NCI-H2171 treated with DMSO at 0.1 percent for 48 hours (cell line): ENCODE results near the gene POGLUT3.

ENCODE experiments used
- DNase-seq: peaks from one replicate; lab custom pipeline; 2025; lab: John Stamatoyannopoulos, UW

Gene POGLUT3

GRCh38 chr11:108500169-108500568, 2.0 kb upstream of the POGLUT3 start:
- DNase-seq, result no peak

DNA sequence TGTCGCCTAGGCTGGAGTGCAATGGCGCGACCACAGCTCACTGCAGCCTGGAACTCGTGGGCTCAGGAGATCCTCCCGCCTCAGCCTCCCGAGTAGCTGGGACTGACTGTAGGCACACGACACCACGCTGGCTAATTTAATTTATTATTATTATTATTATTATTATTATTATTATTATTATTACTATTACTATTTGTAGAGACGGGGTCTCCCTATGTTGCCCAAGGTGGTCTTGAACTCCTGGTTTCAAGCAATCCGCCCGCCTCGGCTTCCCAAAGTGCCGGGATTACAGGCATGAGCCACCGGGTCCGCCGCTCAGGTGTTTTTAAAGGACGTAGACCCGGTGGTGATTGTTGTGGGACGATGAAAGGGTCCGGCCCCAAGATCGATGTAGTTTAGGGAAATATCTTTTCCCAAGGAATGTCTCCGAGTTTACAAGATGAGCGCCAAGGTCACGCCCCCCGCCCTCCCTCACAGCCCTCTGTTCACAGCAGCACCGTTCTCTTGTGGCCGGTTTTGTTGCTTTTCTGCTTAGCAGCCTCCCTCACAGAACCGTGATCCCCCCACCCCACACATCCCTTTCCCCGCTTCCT, 728 bp upstream of the POGLUT3 start:
- no peak for DNase-seq

- peak; percentile 72 for DNase-seq
Observed at GRCh38 chr11:108497317-108498045, 703 bp downstream of the POGLUT3 start.

- DNase-seq, result no peak
Observed at GRCh38 chr11:108496643-108497256, 1.4 kb downstream of the POGLUT3 start.

DNA sequence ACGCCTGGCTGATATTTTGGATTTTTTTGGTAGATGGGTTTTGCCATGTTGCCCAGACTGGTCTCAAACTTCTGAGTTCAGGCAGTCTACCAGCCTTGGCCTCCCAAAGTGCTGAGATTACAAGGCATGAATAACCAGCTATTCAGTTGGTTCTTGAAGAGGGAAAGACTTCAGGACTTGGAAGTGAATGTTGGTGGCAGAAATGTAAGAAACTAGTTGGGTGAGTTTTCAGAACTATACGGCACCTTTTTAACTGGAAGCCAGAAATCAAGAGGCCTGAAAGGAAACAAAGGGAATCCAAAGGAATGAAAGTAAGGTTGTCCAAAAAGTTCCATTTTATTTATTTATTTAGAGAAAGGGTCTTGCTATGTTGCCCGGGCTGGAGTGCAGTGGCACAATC, 2.9 kb downstream of the POGLUT3 start:
- no peak for DNase-seq

DNA sequence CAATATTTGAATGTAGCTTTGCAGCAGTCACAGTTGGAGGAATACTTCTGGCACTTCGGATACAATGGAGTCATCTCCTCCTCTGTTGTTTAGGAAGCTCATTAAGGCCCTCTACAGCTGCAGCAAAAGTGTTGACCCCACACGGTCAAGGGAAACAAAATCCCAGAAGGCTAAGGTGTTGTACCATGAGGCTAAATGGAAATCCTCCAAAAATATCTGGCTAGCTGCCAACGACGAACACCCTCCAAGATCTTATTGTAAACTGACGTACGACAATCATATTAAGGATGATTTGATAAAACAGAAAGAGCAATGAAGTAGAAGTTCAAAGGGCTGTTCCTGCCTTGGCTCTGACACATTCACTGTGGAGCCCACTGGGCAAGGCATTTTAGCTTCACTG, 4.0 kb downstream of the POGLUT3 start:
- peak; percentile 38 for DNase-seq

GRCh38 chr11:108491936-108492335, 6.2 kb downstream of the POGLUT3 start:
- no peak for DNase-seq

DNA sequence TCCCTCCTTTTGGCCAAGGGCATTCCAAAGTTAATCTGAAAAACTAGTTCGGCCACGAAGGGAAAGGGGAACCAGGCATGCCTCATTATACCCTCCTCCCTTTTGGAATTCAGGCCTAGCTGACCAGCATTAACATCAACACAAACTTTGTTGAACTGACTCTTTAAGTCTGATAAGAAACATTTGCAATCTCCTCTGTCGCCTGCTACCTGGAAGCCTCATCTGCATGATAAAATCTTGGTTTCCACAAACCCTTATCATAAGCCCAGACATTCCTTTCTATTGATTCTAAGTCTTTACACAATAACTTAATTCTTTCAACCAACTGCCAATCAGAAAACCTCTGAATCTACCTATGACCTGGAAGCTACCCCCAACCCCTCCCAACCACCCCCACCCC, 11.4 kb downstream of the POGLUT3 start:
- DNase-seq, result no peak

- no peak for DNase-seq
Observed at GRCh38 chr11:108486331-108486730, 11.9 kb downstream of the POGLUT3 start.

GRCh38 chr11:108483163-108483562, 15.0 kb downstream of the POGLUT3 start:
- no peak for DNase-seq

DNA sequence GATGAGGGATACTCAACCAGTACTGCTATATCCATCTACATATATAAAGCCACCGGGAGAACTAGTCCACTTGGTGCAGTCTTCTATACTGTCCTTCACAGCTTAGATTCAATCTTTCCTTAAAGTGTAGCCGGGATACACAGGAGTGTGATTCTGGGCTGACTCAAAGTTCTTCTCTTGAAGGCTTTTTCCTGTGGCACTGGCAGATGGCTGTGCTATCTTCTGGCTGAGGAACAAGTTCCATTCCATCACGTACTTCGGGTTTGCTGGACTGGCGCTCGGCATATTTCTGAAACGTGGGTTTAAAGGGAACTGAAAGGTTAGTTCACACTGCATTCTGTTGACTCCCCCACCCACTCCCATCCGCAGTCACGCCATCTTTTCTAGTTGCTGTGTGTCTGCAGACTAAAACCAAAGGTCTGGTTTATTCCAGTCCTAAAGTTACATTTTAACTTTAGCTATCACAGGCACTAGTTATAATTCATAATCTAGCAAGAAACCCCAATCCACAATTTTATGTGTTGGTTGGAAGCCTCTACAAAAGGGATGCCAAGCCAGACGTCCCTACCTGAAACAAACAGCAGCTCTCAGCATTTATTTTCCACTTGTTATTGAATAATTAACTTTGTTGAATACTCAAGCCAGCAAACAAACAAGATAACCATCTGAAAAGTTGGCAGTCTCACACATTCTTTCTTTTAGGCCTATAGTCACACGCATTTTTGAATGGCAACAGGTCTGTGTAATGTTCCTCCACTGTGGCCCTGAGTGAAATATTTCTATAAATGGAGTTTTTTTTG, 23.3 kb downstream of the POGLUT3 start:
- no peak for DNase-seq

DNA sequence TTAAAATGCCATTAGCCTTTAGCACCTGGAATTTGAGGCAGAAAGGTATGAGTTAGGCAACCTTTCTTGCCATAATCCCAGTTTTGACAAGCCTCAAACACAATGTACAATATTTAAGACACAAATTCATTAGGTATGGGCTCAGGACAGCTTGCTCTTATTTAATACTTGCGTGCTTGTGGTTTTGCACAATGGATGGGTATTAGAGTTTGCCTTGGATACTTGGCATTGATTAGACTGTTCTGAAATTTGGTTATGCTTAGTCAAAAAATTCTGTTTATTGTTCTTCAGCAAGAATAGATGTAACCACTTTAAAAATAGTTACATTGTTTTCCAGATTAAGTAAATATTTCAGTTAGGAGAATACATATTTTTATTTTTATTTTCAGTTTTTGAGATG, 25.5 kb downstream of the POGLUT3 start:
- no peak for DNase-seq

DNA sequence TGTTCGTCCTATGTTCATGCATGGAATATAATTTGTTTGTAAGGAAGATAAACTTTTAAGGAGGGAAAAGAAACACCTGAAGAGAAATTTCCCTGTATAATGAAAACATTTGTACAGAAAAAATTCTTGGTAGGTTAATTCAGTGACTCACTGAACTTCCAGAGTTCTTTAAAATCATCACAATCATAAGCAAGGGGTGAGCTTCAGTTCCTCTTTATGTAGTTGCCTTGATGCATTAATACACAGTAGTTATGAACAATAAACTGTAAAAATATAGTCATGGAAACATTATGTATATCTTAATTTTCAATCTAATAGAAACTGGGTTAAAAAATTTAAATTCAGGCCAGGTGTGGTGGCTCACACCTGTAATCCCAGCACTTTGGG, 29.7 kb downstream of the POGLUT3 start:
- no peak for DNase-seq

- peak; percentile 98 for DNase-seq
Observed at GRCh38 chr11:108467091-108467823, 30.9 kb downstream of the POGLUT3 start, which contains the start of gene C11orf65. Gene C11orf65 (minus strand): TSS chr11:108467529. CDS start chr11:108461559, 5,970 bp downstream.

DNA sequence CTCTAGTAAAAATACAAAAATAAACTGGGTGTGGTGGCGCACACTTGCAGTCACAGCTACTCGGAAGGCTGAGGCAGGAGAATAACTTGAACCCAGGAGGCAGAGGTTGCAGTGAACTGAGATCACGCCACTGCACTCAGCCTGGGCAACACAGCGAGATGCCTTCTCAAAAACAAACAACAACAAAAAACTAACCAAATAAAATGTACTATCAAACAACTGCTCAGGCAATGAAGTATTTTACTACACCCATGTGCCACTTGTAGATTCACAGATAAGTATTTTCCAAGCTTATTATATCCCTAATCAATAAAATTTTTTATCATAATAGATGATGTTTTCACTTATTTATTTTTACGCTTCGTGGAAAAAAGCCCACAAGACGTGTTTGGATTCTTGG, 31.8 kb downstream of the POGLUT3 start:
- no peak for DNase-seq

DNA sequence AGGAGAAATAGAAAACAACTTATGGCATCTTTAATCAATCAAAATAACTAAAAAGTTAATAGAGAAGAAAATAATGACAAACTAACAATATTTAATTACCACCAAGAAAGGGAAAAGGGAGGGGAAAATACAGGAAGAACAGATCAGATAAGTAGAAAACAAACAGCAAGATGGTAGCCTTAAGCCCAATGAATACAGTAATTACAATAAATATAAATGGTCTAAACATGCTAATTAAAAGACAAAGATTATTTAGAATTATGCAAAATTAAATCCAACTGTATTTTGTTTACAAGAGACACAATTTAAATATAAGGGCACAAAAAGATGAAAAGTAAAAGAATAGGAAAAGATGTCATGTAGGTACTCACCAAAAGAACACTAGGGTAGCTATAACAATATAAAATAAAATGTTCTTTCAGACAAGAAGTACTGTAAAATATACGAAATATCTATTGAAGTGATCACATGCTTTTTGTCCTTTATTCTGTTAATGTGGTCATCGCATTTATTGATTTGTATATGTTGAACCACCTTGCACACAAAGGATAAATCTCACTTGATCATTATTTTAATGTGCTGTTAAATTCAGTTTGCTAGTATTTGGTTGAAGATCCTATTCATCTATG, 44.9 kb downstream of the POGLUT3 start:
- no peak for DNase-seq
